Neural crest cell (in vitro differentiated cells): ENCODE measurements around the gene SLC26A2. TPM values are rescaled to one million over a fixed set of nuclear protein-coding genes. Genes with fewer than 3 reads are reported as not detected.

Source experiments
- DNase-seq: peaks from one replicate; pipeline ENCODE4 v3.0.0; 2021; ENCODE audit warnings: low read depth, mixed read lengths, low spot score
- H3K27ac Mint-ChIP-seq: one replicate; pipeline ENCODE4 v1.8.0; 2021; ENCODE audit warnings: mild to moderate bottlenecking, mixed read lengths; ENCODE audit not compliant: unreplicated experiment
- H3K27me3 Mint-ChIP-seq: 2 replicates; pipeline ENCODE4 v1.8.0; 2021; ENCODE audit warnings: low read depth, mild to moderate bottlenecking, mixed read lengths
- H3K36me3 Mint-ChIP-seq: 2 replicates; pipeline ENCODE4 v1.8.0; 2021; ENCODE audit warnings: low read depth, mild to moderate bottlenecking, mixed read lengths
- H3K4me1 Mint-ChIP-seq: 2 replicates; pipeline ENCODE4 v1.8.0; 2021; ENCODE audit warnings: mixed read lengths
- H3K4me3 Mint-ChIP-seq: one replicate; pipeline ENCODE4 v1.8.0; 2021; ENCODE audit warnings: mild to moderate bottlenecking, mixed read lengths
- H3K9me3 Mint-ChIP-seq: 2 replicates; pipeline ENCODE4 v1.8.0; 2021; ENCODE audit warnings: mixed read lengths
- CTCF ChIP-seq: fragments of 200-600 bp; sonication (generic); conservative IDR thresholded peaks from 2 replicates; pipeline ENCODE4 v1.5.0; 2021; ENCODE audit warnings: antibody characterized with exemption, mild to moderate bottlenecking
- total RNA-seq: library from RNA; stranded (reverse); gene quantifications from 2 replicates; pipeline ENCODE4 v1.2.1, GENCODE V29; 2021

SLC26A2 gene
- total RNA-seq, 1 donor from 2014 or later, result 14.3 TPM

DNA sequence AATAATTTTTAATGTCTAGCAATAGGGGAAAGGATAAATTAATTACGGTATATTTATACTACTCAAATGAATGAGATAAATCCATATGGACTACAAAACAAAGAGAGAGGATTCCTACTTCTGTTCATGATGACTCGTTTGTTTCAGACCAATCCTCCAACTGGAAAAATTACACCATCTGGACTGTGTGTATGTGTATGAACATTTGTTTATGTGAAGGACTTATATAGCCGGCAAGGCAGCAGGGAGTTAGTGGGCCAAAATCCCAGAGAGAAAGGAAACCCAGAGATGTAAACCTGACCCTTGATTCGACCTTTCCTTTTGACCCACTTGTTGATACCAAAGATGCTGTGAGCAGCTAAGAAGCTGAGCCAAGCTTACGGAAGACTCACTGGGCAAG, 36.1 kb upstream of the SLC26A2 start:
- H3K4me3 Mint-ChIP-seq, result no peak overlapping the region
- H3K27ac Mint-ChIP-seq, result no peak overlapping the region
- no peak for DNase-seq
- no peaks in the 10 kb centered on the region for H3K4me1 Mint-ChIP-seq
- H3K36me3 Mint-ChIP-seq, result no peaks in the 10 kb centered on the region
- H3K27me3 Mint-ChIP-seq, result peaks cover 3% of the 10 kb centered on the region
- no peaks in the 10 kb centered on the region for H3K9me3 Mint-ChIP-seq
- no peak for TF ChIP-seq CTCF

DNA sequence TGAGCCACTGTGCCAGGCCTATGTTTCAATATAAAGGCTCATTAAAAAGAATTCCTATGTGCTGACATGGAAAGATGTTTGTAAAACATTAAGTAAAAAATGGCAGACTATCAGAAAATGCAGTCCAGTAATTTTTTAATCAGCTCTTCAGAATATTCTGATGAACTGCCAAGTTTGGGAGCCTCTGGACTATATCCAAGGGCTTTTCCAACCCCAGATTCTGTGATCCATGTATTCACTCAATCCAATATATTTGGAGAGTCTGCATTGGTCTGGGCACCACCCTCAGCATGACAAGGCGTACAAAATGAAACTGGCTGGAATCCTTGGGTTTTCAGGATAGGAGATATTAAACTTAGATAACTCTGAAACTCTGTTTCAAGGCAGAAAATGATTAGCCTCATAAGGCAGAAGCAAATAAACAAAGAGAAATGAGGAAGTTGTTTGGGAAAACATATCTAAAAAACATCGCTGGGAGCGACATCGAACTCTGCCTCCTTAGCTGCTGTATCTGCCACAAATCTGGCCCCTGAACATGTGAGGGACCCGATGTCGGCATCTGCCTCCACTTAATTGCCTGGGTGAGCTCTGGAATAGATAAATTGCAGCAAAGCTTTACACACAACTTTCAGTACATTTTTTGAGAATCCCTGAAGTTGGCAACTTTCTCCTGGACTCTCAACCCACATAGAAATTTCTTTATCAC, 30.4 kb upstream of the SLC26A2 start:
- Mint-ChIP-seq H3K4me3 (no peak overlapping the region), H3K9me3 (no peaks in the 10 kb centered on the region), H3K27me3 (peaks cover 16% of the 10 kb centered on the region), H3K4me1 (no peaks in the 10 kb centered on the region), H3K36me3 (no peaks in the 10 kb centered on the region), H3K27ac (no peak overlapping the region)
- TF ChIP-seq CTCF, result no peak
- no peak for DNase-seq

- no peak for DNase-seq
- no peaks in the 10 kb centered on the region for H3K4me1 Mint-ChIP-seq
- peaks cover 16% of the 10 kb centered on the region for H3K27me3 Mint-ChIP-seq
- no peak overlapping the region for H3K4me3 Mint-ChIP-seq
- H3K9me3 Mint-ChIP-seq, result no peaks in the 10 kb centered on the region
- peak overlapping the region; percentile 3 for H3K27ac Mint-ChIP-seq
- no peak for TF ChIP-seq CTCF
- no peaks in the 10 kb centered on the region for H3K36me3 Mint-ChIP-seq
These were observed 29.6 kb upstream of the SLC26A2 start for GRCh38 chr5:149930749-149931574.

- H3K27ac Mint-ChIP-seq, result no peak overlapping the region
- DNase-seq, result no peak
- no peak overlapping the region for H3K4me3 Mint-ChIP-seq
- peaks cover 3% of the 10 kb centered on the region for H3K4me1 Mint-ChIP-seq
- H3K27me3 Mint-ChIP-seq, result peaks cover 16% of the 10 kb centered on the region
- TF ChIP-seq CTCF, result no peak
- no peaks in the 10 kb centered on the region for H3K36me3 Mint-ChIP-seq
- H3K9me3 Mint-ChIP-seq, result no peaks in the 10 kb centered on the region
These were observed 28.5 kb upstream of the SLC26A2 start for GRCh38 chr5:149931992-149932436.

GRCh38 chr5:149932445-149933350, 27.9 kb upstream of the SLC26A2 start:
- H3K27ac Mint-ChIP-seq, result no peak overlapping the region
- H3K9me3 Mint-ChIP-seq, result no peaks in the 10 kb centered on the region
- peak; percentile 44 for TF ChIP-seq CTCF
- no peaks in the 10 kb centered on the region for H3K36me3 Mint-ChIP-seq
- peaks cover 16% of the 10 kb centered on the region for H3K27me3 Mint-ChIP-seq
- peaks cover 3% of the 10 kb centered on the region for H3K4me1 Mint-ChIP-seq
- H3K4me3 Mint-ChIP-seq, result no peak overlapping the region
- no peak for DNase-seq
